GM10847 (cell line): Measurements from ENCODE around the gene NSMF.

Experiments
- POLR2A ChIP-seq: IDR thresholded peaks from 2 replicates; pipeline ENCODE4 v1.6.1; 2011; ENCODE audit not compliant: insufficient read length; ENCODE audit errors: extremely low read depth

NSMF gene

GRCh38 chr9:137467896-137468295, 8.8 kb upstream of the NSMF start:
- TF ChIP-seq POLR2A = no peak

GRCh38 chr9:137467161-137467581, 8.0 kb upstream of the NSMF start:
- no peak for TF ChIP-seq POLR2A

DNA sequence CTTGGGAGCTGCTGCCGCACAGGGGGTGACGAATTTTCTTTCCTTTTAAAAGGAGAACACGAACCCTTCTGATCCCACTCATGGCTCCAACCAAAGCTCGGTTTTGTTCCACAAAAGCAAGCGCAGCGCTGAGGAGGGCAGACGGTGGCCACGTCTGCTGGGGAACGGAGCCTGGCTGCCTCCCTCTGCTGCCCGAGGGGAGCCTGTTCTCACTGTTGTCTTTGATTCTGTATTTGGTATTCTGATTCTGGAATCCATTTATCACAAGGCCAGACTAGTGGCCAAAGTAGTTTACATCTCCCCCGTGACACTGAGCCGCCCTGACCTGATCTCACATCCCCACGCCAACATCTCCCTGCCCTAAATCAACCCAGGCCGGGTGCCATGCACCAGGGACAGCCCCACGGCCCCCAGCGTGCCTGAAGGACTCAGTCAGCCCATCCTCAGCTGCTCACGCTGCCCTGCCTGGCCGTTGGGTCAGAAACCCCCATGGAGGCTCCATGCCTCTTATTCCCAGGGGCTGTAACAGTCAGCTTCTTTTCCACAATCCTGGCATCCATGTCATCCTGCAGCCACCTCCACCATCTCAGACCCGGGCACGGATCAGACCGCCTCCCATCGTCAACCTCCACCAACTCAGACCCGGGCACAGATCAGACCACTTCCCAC, 6.7 kb upstream of the NSMF start:
- TF ChIP-seq POLR2A = no peak

DNA sequence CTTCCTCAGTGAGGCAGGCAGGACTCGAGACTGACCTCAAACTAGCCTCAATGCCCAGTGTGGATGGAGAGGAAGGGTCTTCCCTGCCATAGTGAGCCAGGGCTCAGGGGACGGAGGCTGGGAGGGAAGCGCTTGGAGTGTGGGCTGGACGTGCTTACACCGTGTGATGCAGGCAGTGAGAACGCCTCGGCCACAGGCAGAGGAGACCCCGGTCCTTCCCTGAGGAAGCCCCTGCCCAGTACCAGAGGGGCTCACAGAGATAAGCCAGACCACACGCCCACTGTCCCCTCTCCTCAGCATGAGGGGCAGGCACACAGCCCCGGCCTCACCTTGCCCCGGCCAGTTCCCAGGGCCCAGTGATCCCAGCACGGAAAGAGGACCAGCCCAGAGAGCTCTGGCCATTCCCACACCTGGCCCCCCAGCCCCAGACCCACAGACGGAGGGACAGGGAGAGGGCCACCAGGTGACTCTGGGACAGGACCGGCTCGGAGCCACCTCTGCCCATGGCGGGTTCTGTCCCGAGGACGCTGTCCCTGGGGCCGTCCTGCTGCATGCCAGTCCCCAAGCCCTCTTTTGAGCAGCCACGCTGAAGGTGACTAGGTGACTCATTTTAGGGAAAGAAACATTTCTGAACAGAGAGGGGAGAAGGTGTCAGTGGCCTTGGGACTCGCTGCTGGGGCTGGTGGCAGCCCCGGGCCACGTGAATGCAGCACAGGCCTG, 6.0 kb upstream of the NSMF start:
- no peak for TF ChIP-seq POLR2A

DNA sequence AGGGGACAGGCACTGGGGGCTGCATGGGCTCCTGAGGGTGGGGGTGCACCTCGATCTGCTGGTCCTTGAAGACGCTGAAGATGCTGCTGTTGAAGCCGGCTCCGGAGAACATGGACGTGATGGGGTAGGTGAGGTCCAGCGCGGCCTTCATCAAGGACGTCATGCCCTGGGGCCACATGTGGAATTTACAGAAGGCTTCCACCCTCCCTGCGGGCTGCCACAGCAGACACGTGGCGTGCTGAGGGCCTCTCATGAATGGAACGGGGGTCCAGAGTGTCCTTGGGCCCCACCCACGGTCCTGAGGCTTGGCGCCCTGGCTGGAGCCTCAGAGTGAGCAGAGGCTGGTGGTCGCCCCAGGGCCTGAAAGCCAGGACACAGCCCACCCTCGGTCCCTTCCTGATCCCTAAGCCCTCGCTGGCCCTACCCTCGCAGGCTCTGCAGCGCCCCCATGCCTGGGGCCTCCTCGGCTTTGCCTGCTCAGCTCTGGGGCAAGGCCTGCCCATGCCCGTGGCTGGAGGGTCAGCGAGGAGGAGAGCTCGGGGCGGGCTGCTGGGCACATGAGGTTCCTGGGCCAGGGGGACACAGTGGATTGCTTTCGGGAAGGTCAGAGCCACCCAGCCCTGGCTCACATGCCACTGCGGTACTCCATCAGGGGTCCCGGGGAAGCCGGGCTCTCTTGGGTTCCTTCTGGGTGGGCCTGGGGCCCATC, 5.3 kb upstream of the NSMF start:
- no peak for TF ChIP-seq POLR2A

GRCh38 chr9:137463931-137464290, 4.8 kb upstream of the NSMF start:
- TF ChIP-seq POLR2A = no peak

DNA sequence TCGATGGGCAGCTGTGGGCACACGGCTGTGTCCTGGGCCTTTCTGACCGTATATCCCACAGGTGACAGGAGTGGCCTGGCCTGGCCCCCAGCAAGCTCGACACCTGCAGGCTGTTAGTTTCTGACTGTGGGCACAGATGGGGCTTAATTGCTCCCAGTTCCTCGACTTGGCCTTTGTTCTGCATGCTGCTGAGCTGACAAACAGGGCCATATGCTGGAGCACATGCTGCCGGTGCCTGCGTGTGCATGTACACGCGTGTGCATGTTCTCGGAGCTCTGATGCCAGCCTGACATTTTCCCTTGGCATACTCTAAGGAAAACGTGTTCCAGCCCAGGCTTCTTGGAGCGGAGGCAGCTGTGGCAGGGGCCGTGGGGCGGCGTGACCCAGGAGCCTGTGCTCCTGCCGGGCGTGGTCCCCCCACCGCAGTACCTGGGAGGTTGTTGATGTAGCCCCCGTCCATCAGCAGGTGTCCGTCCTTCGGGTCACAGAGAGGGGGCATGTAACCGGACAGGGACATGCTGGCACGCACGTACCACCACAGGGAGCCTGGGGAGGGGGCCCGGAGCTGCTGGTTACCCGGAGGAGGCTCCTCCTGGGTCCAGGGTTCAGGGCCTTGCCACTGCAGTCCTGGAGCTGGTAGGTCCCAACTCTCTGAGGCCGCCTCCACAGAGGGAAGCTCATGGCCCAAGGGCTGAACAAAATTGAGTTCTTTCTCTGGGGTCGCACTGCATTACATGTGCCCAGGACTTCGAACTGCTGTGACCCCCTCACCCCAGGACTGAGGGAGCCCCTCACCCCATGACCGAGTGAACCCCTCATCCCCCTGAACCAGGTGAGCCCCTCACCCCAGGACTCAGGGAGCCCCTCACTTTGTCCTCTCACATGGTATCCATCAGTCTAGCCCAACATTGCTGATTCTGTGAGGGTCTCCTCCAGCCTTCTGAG, 4.1 kb upstream of the NSMF start:
- no peak for TF ChIP-seq POLR2A

DNA sequence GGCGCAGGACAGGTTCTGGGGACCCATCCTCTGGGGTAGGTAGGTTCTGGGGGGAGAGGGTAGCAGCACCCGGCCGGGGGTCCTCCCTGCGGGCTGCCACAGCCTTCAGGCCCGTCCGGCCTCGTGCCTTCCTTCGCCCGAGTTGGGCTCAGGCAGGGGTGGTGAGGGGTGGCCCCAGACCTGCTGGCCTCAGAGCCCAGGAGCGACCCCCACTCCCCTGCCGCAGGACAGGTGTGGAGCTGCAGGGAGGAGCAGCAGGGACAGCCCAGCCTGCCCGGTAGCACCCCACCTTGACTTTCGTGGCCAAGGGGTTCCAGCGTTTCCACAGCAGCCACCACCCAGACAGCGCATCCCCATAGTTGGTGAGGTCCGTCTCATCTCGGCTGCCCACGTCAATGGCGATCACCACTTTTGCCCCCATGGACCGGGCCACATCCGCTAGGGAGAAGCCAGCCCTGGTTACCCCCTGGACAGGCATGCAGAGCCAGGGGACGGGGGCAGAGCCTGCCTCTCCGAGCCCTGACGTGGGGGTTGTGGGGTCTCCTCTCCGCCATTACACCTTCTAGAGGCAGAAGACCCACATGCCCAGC, 3.4 kb upstream of the NSMF start:
- no peak for TF ChIP-seq POLR2A

DNA sequence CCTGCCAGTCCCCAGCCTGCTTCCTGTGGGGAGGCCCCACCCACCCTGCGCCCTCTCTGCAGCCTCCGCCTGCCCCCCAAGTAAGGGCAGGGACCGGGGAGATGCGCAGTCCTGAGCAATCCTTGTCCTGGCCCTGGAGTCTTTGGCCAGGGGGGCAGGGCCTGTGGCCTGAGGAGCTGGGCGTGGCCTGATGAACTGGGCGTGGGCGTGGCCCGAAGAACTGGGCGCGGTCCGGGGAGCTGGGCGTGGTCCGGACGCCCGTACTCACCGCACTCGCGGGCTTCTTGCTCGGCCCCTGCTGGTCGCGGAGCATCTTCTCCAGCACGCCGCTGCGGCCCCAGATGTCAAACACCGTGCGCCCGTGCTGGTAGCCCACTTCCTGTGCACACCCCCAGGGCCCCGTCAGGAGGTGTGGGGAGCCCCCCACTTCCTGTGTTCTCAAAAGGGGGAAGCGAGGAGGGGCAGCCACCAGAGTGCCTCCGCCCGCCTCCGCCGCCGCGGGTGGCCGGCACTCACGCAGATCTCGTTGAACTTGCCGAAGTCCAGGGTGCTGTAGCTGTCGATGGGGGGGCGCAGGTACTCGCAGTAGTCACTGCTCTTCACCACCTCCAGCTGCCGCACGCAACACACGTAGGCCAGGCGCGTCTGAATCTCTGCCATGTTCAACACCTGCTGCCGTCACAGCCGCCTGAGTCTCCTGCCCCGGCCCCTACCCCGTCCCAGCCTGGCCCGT, 2.7 kb upstream of the NSMF start:
- TF ChIP-seq POLR2A = no peak

DNA sequence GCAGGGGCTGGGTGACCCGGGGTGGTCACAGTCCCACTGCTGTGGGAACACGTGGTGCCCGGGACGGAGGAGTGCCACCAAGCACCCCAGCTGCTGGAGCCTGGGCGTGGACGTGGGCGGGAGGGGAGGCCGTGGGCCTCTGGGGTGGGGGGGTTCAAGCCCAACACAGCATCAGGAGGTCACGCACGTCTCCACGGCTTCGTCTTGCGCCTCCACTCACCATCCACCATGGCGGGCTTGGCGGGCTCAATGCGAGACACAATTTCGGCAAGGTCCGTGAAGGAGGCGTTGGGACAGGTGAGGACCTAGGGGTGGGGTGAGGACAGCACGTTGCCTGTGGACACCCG, 2.2 kb upstream of the NSMF start:
- no peak for TF ChIP-seq POLR2A

DNA sequence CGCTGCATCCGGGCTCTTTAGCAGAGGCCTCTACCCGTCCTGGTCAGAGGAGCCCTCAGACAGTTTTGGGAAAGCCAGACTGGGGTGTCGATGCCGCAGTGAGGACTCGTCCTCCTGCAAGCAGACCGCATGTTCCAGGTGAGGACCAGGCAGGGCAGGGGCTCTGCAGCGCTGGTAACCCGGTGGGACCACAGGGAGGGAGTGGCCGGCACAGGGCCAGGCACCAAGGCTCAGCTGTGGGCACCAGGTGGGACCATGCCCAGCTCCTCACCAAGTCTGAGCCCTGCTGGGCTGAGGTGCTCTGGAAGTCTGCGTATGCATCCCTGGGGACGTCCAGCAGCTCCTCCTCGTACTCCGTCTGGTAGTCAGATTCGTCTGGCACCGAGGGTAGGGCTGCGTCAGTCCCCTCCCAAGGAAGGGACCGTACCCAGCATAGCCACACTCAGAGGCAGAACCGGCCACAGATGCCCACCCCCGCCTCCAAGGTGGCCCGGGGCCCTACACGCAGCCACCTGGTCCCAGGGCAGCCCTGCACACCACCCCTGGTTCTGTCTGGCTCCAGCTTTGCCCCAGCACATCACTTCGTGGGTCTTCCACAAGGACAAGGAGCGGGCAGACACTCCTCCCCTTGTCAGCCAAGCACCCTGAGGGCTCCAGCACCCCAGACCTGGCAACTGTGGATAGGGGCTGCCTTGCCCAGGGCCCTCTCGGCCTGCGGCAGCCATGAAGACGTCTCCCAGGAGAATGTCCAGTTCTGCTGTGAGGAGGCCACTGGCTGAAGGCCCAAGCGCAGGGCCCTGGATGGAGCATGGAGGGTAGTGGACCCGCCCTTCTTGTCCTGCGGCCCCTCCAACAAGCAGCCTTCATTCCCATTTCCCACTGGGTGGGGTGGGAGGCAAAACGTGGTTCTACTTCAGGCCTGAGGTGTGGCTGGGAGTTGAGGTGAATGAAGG, 1.5 kb upstream of the NSMF start:
- no peak for TF ChIP-seq POLR2A

DNA sequence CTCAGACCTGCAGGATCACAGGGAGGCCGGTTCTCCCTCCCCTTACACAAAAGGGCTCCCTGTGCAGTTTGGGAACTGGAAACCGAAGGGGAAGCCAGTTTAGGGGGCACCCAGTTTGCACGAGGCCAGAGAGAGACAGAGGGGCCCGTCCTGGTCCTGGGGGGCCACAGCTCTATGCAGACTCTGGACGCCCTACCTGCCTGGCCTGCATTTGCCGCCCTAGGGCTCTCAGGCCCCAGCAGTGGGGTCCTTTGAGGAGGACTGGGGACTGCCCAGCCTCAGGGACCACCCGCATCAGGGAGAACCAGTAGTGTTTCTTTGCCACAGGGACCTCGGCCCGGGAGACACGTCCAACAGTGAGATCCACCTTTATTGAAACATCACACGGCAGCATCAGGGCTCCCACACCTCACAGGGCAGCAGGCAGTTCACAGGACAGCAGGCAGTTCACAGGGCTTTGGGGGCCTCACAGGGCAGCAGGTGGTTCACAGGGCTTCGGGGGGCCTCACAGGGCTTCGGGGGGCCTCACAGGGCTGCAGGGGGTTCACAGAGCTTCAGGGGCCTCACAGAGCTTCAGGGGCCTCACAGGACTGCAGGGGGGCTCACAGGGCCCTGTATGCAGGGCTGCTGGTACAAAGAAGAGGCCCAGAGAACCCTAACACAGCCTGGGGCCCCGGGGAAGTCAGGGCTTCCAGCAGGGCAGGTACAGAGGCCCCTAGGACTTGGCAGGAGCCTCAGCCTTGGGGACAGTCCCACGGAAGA, 648 bp upstream of the NSMF start:
- TF ChIP-seq POLR2A = no peak

GRCh38 chr9:137458194-137459151, 661 bp downstream of the NSMF start:
- TF ChIP-seq POLR2A = no peak
